ENCODE measurements around the gene ACVR1. TPM values are rescaled to one million over a fixed set of nuclear protein-coding genes. Genes with fewer than 3 reads are reported as not detected.
A peak's percentile ranks its signal among the peaks of the same experiment; 100 is the strongest.

ACVR1 gene
- total RNA-seq, 4 donors from 2014 or later: 17.9 to 41.4 (median 29.9) TPM

DNA sequence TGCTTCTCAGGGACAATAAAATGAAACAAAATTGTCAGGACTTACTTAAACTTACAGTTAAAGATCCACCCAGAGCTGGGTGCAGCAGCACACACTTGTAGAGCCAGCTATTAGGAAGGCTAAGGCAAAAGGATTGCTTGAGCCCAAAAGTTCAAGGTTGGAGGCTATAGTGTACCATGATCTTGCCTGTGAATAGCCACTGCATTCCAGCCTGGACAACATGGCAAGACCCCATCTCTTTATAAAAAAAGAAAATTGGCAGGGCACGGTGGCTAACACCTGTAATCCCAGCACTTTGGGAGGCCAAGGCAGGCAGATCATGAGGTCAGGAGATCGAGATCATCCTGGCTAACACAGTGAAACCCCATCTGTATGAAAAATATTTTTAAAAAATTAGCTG is 34.6 kb downstream of the ACVR1 start:
- WGBS, 2 donors (ENCODE audit: low coverage in 1 of 2): 97% methylated on average over 2 of the region's 2 CpGs; no CpG with 5 or more reads in 1 of the 2 donors
- no peaks in the 10 kb centered on the region for H3K36me3 ChIP-seq
- no peaks in the 10 kb centered on the region for H3K9me3 ChIP-seq
- no peak for ATAC-seq
- TF ChIP-seq EP300 (IDR thresholded peaks at IDR 0.05) (no peak), POLR2AphosphoS5 (IDR thresholded peaks at IDR 0.05) (no peak), POLR2A (IDR thresholded peaks at IDR 0.05) (no peak)
- TF ChIP-seq, protein P1, sequence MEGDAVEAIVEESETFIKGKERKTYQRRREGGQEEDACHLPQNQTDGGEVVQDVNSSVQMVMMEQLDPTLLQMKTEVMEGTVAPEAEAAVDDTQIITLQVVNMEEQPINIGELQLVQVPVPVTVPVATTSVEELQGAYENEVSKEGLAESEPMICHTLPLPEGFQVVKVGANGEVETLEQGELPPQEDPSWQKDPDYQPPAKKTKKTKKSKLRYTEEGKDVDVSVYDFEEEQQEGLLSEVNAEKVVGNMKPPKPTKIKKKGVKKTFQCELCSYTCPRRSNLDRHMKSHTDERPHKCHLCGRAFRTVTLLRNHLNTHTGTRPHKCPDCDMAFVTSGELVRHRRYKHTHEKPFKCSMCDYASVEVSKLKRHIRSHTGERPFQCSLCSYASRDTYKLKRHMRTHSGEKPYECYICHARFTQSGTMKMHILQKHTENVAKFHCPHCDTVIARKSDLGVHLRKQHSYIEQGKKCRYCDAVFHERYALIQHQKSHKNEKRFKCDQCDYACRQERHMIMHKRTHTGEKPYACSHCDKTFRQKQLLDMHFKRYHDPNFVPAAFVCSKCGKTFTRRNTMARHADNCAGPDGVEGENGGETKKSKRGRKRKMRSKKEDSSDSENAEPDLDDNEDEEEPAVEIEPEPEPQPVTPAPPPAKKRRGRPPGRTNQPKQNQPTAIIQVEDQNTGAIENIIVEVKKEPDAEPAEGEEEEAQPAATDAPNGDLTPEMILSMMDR (IDR thresholded peaks at IDR 0.05): no peak
- no peak overlapping the region for H3K27ac ChIP-seq
- H3K4me3 ChIP-seq: no peak overlapping the region
- H3K27me3 ChIP-seq: no peaks in the 10 kb centered on the region
- peaks cover 0 to 71% (median 17%) of the 10 kb centered on the region in 3 donors for H3K4me1 ChIP-seq

DNA sequence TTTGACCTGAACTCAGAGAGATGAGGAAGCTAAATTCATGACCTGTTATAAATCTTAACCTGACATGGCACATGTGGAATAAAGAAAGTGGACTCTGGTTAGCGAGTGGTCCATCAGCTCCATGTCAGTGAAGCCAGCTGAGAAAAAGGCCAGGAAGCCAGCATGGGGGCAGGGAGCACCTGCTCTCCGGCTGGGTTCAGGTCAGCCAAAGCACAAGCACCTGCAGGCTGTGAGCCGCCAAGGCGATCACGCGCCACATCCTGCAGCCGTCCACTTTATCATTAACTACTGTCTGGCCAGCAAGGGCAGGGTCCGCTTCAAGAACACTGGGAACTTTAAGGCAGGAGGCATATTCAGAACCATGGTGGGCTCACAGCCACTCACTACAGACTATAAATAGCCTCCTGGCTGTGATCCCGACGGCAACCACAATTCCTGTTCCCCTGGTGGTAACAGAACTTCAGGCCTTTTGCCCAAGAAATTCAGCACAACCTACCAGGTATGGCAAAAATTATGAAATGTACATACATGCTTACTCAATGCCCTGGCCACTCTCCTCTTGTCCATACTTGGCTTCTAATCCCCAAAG is 35.5 kb downstream of the ACVR1 start:
- no peaks in the 10 kb centered on the region for H3K27me3 ChIP-seq
- ATAC-seq: no peak
- H3K27ac ChIP-seq: peak overlapping the region in 2 of 4 donors; percentile 17 to 40
- no peak for TF ChIP-seq POLR2A (IDR thresholded peaks at IDR 0.05)
- TF ChIP-seq EP300 (IDR thresholded peaks at IDR 0.05): no peak
- no peak for TF ChIP-seq POLR2AphosphoS5 (IDR thresholded peaks at IDR 0.05)
- TF ChIP-seq, protein P1 (IDR thresholded peaks at IDR 0.05): no peak
- H3K4me1 ChIP-seq: peaks cover 0 to 79% (median 17%) of the 10 kb centered on the region in 3 donors
- no peaks in the 10 kb centered on the region for H3K9me3 ChIP-seq
- no peaks in the 10 kb centered on the region for H3K36me3 ChIP-seq
- WGBS, 2 donors (ENCODE audit: low coverage in 1 of 2): 5 to 44% methylated on average over 2 to 3 of the region's 10 CpGs
- H3K4me3 ChIP-seq: no peak overlapping the region

DNA sequence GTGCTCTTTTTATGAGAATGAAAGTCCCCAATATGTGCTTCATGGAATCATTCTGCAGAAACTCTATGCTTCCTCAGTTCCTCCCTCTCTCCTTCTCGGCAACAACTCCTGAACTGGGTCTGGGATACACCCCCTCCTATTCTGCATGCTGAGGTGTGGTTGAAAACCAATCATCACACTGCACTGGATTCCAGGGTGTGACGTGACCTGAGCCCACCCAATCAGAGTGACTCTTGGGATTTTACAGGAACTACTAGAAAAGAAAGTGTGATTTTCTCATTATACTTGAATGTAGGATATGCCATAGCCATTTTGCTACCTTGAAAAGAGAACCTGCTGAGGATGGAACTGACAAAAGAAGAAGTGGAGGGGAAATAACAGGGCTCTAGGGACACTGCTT is 36.3 kb downstream of the ACVR1 start:
- peak overlapping the region in 1 of 4 donors; percentile 1 for H3K27ac ChIP-seq
- H3K4me3 ChIP-seq: no peak overlapping the region
- WGBS, 2 donors (ENCODE audit: low coverage in 1 of 2): 83% methylated on average over 1 to 2 of the region's 2 CpGs
- TF ChIP-seq, protein P1 (IDR thresholded peaks at IDR 0.05): no peak
- TF ChIP-seq EP300 (IDR thresholded peaks at IDR 0.05): no peak
- no peak for TF ChIP-seq POLR2A (IDR thresholded peaks at IDR 0.05)
- no peak for TF ChIP-seq POLR2AphosphoS5 (IDR thresholded peaks at IDR 0.05)
- H3K9me3 ChIP-seq: no peaks in the 10 kb centered on the region
- peaks cover 0 to 80% (median 17%) of the 10 kb centered on the region in 3 donors for H3K4me1 ChIP-seq
- no peaks in the 10 kb centered on the region for H3K27me3 ChIP-seq
- no peaks in the 10 kb centered on the region for H3K36me3 ChIP-seq
- ATAC-seq: no peak

DNA sequence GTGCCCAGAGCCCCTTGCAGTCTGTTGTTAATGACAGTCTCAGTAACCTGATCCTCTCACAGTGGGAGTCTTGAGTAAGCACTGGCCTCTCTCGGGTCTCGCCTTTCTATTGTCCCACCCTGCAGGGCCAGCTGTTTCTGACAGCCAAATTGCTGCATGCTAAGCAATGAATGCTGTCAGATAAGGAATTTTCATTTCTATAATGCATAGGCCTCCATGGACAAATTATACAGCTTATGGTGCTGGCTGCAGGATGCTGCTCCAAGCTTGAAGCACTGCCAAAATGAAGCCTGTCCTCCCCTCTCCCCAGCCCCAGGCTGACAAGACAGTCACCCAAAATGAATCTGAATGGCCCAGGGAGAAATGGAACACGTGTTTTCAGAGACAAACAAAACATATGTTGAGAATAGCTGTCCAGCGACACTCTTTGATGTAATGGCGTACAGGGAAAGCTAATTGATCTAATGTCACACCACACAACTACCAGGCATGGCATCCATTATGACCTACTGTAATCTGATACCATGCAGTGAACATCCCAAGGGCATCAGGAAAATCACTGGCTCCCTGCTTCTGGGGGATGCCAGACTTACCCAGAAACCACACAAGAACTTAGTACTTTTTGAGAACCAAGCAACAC is 36.8 kb downstream of the ACVR1 start:
- ATAC-seq: peak; percentile 48
- H3K4me1 ChIP-seq: peaks cover 0 to 80% (median 17%) of the 10 kb centered on the region in 3 donors
- TF ChIP-seq EP300 (IDR thresholded peaks at IDR 0.05): no peak
- TF ChIP-seq POLR2AphosphoS5 (IDR thresholded peaks at IDR 0.05): no peak
- TF ChIP-seq, protein P1 (IDR thresholded peaks at IDR 0.05): no peak
- no peak for TF ChIP-seq POLR2A (IDR thresholded peaks at IDR 0.05)

More for the DNA sequence above, 36.8 kb downstream of the ACVR1 start:
- H3K4me3 ChIP-seq: no peak overlapping the region
- H3K27ac ChIP-seq: peak overlapping the region in 3 of 4 donors; percentile 1 to 67 (median 62)
- no peaks in the 10 kb centered on the region for H3K27me3 ChIP-seq
- no peaks in the 10 kb centered on the region for H3K9me3 ChIP-seq
- no peaks in the 10 kb centered on the region for H3K36me3 ChIP-seq
- WGBS, 2 donors (ENCODE audit: low coverage in 1 of 2): 26 to 52% methylated on average over 3 of the region's 5 CpGs
